HCT116 (cell line): Measurements from ENCODE around the gene DIPK1B. TPM values are rescaled to one million over a fixed set of nuclear protein-coding genes. Genes with fewer than 3 reads are reported as not detected.

ENCODE experiments used
- ATAC-seq: fragments of 200-7000 bp; cut with Tn5 transposase; 2 replicates; pipeline ENCODE4 v1.9.1; 2020; ENCODE audit warnings: mild to moderate bottlenecking, moderate library complexity
- BruUV-seq: library from RNA; stranded (reverse); fragments of 400-500 nt; replicated peaks from 2 replicates; lab custom pipeline; 2021; lab: Mats Ljungman, UMichigan
- CTCF ChIA-PET: fragments of 300-600 bp; sonication (Branson Sonifier 250); formaldehyde crosslinking; loops from one replicate; lab custom pipeline; 2021; ENCODE audit warnings: antibody characterized with exemption; lab: Charles Lee
- POLR2A ChIA-PET: fragments of 300-600, 350-600 bp; sonication (Branson Sonifier 250); formaldehyde crosslinking; loops from one replicate; lab custom pipeline; 2021; ENCODE audit warnings: antibody characterized with exemption; lab: Charles Lee
- RAD21 ChIA-PET, 2 experiments: fragments of 300-600 bp; sonication (Branson Sonifier 250); formaldehyde crosslinking; loops; one replicate each; lab custom pipeline; 2023; ENCODE audit warnings: low total read pairs in 2 of 2; ENCODE audit not compliant: uncharacterized antibody in 2 of 2, unreplicated experiment in 2 of 2, low non-redundant PET in 1 of 2; lab: Charles Lee
- DNase-seq: peaks from one replicate; pipeline ENCODE4 v3.0.0-alpha.2; 2010; ENCODE audit warnings: low read depth, low spot score
- H2AFZ ChIP-seq: fragments of 200-600 bp; shearing (Covaris generic), sonication (generic); 2 replicates; pipeline ENCODE4 v1.6.1; 2017; ENCODE audit warnings: low read depth, mixed run types, mixed read lengths, antibody characterized with exemption, low read length; ENCODE audit not compliant: poor library complexity, severe bottlenecking
- H3K27ac ChIP-seq: 2 replicates; pipeline ENCODE4 v1.5.1; 2012; ENCODE audit warnings: low read depth, low read length
- H3K27me3 ChIP-seq: fragments of 200-600 bp; sonication (generic); 2 replicates; pipeline ENCODE4 v1.6.1; 2016; ENCODE audit warnings: mixed run types, low read length, mixed read lengths; ENCODE audit not compliant: insufficient read depth
- H3K36me3 ChIP-seq, 2 experiments: fragments of 200-500 bp in 1 of 2; fragments of 200-600 bp in 1 of 2; sonication (Bioruptor generic) in 1 of 2; sonication (generic) in 1 of 2; 2 replicates each; pipeline versions ENCODE4 v1.5.1 to v1.6.1; 2014 to 2016; ENCODE audit warnings: low read length in 2 of 2, inconsistent platforms in 1 of 2, mixed read lengths in 1 of 2, mixed run types in 1 of 2; ENCODE audit not compliant: insufficient read depth in 2 of 2, control insufficient read depth in 1 of 2
- H3K4me1 ChIP-seq, 2 experiments: fragments of 200-600 bp in 1 of 2; sonication (generic) in 1 of 2; 2 replicates each; pipeline versions ENCODE4 v1.5.1 to v1.6.1; 2012 to 2017; ENCODE audit warnings: low read length in 2 of 2, inconsistent platforms in 1 of 2, mild to moderate bottlenecking in 1 of 2, mixed read lengths in 1 of 2, mixed run types in 1 of 2, moderate library complexity in 1 of 2; ENCODE audit not compliant: insufficient read depth in 2 of 2, control insufficient read depth in 1 of 2
- H3K4me2 ChIP-seq: fragments of 200-600 bp; sonication (generic); 2 replicates; pipeline ENCODE4 v1.6.1; 2017; ENCODE audit warnings: mixed run types, low read length, mixed read lengths
- H3K4me3 ChIP-seq, 2 experiments: fragments of 200-600 bp in 1 of 2; sonication (generic) in 1 of 2; replicated peaks in 1 of 2; 2 replicates each; pipeline ENCODE4 v1.5.1; 2011 to 2016; ENCODE audit warnings: low read length in 2 of 2, control low read depth in 1 of 2, low read depth in 1 of 2, mild to moderate bottlenecking in 1 of 2, mixed read lengths in 1 of 2, mixed run types in 1 of 2
- H3K79me2 ChIP-seq: fragments of 200-600 bp; sonication (generic); 2 replicates; pipeline ENCODE4 v1.6.1; 2017; ENCODE audit warnings: mild to moderate bottlenecking, mixed run types, low read length, moderate library complexity, mixed read lengths; ENCODE audit not compliant: insufficient read depth
- H3K9ac ChIP-seq: fragments of 200-600 bp; sonication (generic); 2 replicates; pipeline ENCODE4 v1.6.1; 2016; ENCODE audit warnings: low read length, mixed read lengths
- H3K9me2 ChIP-seq: fragments of 200-600 bp; sonication (generic), shearing (Covaris generic); 2 replicates; pipeline ENCODE4 v1.6.1; 2017; ENCODE audit warnings: mixed run types, mild to moderate bottlenecking, moderate library complexity; ENCODE audit not compliant: insufficient read depth
- H3K9me3 ChIP-seq, 2 experiments: fragments of 200-500 bp in 1 of 2; fragments of 200-600 bp in 1 of 2; sonication (Bioruptor generic) in 1 of 2; sonication (generic) in 1 of 2; 2 replicates each; pipeline ENCODE4 v1.6.1; 2014 to 2017; ENCODE audit warnings: low read length in 2 of 2, mixed read lengths in 2 of 2, inconsistent platforms in 1 of 2, low read depth in 1 of 2, mild to moderate bottlenecking in 1 of 2, mixed run types in 1 of 2, moderate library complexity in 1 of 2; ENCODE audit not compliant: control insufficient read depth in 1 of 2, insufficient read depth in 1 of 2
- H4K20me1 ChIP-seq: fragments of 200-600 bp; sonication (generic), shearing (Covaris generic); 2 replicates; pipeline ENCODE4 v1.6.1; 2017; ENCODE audit warnings: mixed run types, mild to moderate bottlenecking, moderate library complexity; ENCODE audit not compliant: insufficient read depth
- CBX3 ChIP-seq: IDR thresholded peaks from 2 replicates; pipeline ENCODE4 v1.6.1; 2012; ENCODE audit warnings: low read depth
- CTCF ChIP-seq, 3 experiments: fragments of 200-600 bp in 1 of 3; sonication (generic) in 1 of 3; IDR thresholded peaks in 2 of 3; conservative IDR thresholded peaks in 1 of 3; 2 replicates each; pipeline ENCODE4 v1.5.1; 2012 to 2017; ENCODE audit warnings: low read depth in 2 of 3, low read length in 2 of 3, antibody characterized with exemption in 1 of 3, borderline replicate concordance in 1 of 3, control low read depth in 1 of 3, mild to moderate bottlenecking in 1 of 3, mixed read lengths in 1 of 3, mixed run types in 1 of 3, moderate library complexity in 1 of 3; ENCODE audit not compliant: insufficient read depth in 1 of 3
- EZH2phosphoT487 ChIP-seq: fragments of 200-600 bp; IDR thresholded peaks from 2 replicates; pipeline ENCODE4 v1.6.1; 2018; ENCODE audit warnings: antibody characterized with exemption, borderline replicate concordance
- FOSL1 ChIP-seq: IDR thresholded peaks from 2 replicates; pipeline ENCODE4 v1.6.1; 2012; ENCODE audit warnings: low read depth
- JUND ChIP-seq: IDR thresholded peaks from 2 replicates; pipeline ENCODE4 v1.6.1; 2012
- MAX ChIP-seq: IDR thresholded peaks from 2 replicates; pipeline ENCODE4 v1.6.1; 2012
- POLR2A ChIP-seq: IDR thresholded peaks from 2 replicates; pipeline ENCODE4 v1.7.0; 2011; ENCODE audit warnings: borderline replicate concordance; ENCODE audit not compliant: insufficient read depth, insufficient read length; ENCODE audit errors: extremely low read depth
- POLR2AphosphoS5 ChIP-seq: IDR thresholded peaks from 2 replicates; pipeline ENCODE4 v1.6.1; 2011; ENCODE audit warnings: mild to moderate bottlenecking, low read depth, low read length, moderate library complexity
- RAD21 ChIP-seq: IDR thresholded peaks from 2 replicates; pipeline ENCODE4 v1.6.1; 2012; ENCODE audit warnings: low read depth, mild to moderate bottlenecking
- SRF ChIP-seq: IDR thresholded peaks from 2 replicates; pipeline ENCODE4 v1.6.1; 2012; ENCODE audit warnings: low read depth
- TCF7L2 ChIP-seq: IDR thresholded peaks from 2 replicates; pipeline ENCODE4 v1.7.0; 2011; ENCODE audit warnings: borderline replicate concordance, inconsistent platforms; ENCODE audit not compliant: insufficient read depth, insufficient read length; ENCODE audit errors: extremely low read depth
- YY1 ChIP-seq: IDR thresholded peaks from 2 replicates; pipeline ENCODE4 v1.6.1; 2011; ENCODE audit warnings: low read length, low read depth, moderate library complexity, mild to moderate bottlenecking; ENCODE audit not compliant: insufficient replicate concordance; ENCODE audit errors: extremely low read depth
- ZFX ChIP-seq: fragments of 450-650 bp; IDR thresholded peaks from 2 replicates; pipeline ENCODE4 v1.6.1; 2017
- intact Hi-C: fragments of 100-400 bp; cut with micrococcal nuclease; formaldehyde crosslinking; loops from 2 replicates; pipeline ENCODE4 v1.10.0; 2022
- total RNA-seq: library from RNA; stranded (reverse); gene quantifications from one replicate; pipeline ENCODE4 v1.2.1, GENCODE V29; 2021; ENCODE audit not compliant: unreplicated experiment
- TF ChIP-seq, protein P1 (sequence below): IDR thresholded peaks from 2 replicates; pipeline ENCODE4 v1.6.1; 2011; ENCODE audit warnings: mild to moderate bottlenecking, low read length, moderate library complexity; ENCODE audit not compliant: insufficient replicate concordance; ENCODE audit errors: extremely low read depth

DIPK1B gene
- total RNA-seq, 1 experiment from 2014 or later: 15.6 TPM

DNA sequence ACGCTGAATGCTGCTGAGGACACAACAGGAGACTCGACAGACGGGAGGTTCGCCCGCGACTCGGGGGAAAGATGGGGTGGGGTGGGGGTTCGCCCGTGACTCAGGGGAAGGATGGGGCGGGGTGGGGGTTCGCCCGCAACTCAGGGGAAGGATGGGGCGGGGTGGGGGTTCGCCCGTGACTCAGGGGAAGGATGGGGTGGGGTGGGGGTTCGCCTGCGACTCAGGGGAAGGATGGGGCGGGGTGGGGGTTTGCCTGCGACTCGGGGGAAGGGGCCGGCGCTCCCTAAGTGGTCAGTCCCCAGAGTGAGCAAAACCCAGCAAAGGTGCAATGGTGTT is 33.8 kb downstream of the DIPK1B start:
- CTCF ChIA-PET: no interaction called here
- no peaks in the 10 kb centered on the region for H3K79me2 ChIP-seq
- POLR2A ChIA-PET: no interaction called here
- DNase-seq (no peak), ATAC-seq (no peak)
- H3K36me3 ChIP-seq: no peaks in the 10 kb centered on the region
- H3K9ac ChIP-seq: no peak overlapping the region
- intact Hi-C loops: no loop called here
- no peaks in the 10 kb centered on the region for H3K9me2 ChIP-seq
- no peak overlapping the region for H3K4me3 ChIP-seq
- BruUV-seq: no TSS peak
- no peaks in the 10 kb centered on the region for H3K27me3 ChIP-seq
- H3K27ac ChIP-seq: no peak overlapping the region
- no peak overlapping the region for H2AFZ ChIP-seq
- H3K4me1 ChIP-seq: no peaks in the 10 kb centered on the region
- TF ChIP-seq YY1 (no peak), JUND (no peak), EZH2phosphoT487 (no peak), POLR2AphosphoS5 (no peak), CTCF (IDR thresholded peaks at IDR 0.05 in 2 of 3, conservative IDR thresholded peaks at IDR 0.05 in 1 of 3; ENCODE audit: borderline replicate concordance in 1 of 3, insufficient read depth in 1 of 3, low read depth in 2 of 3, low read length in 2 of 3) (no peak), RAD21 (no peak), MAX (no peak), SRF (no peak), TCF7L2 (no peak), POLR2A (no peak), ZFX (no peak), CBX3 (no peak), FOSL1 (no peak)
- TF ChIP-seq, protein P1, sequence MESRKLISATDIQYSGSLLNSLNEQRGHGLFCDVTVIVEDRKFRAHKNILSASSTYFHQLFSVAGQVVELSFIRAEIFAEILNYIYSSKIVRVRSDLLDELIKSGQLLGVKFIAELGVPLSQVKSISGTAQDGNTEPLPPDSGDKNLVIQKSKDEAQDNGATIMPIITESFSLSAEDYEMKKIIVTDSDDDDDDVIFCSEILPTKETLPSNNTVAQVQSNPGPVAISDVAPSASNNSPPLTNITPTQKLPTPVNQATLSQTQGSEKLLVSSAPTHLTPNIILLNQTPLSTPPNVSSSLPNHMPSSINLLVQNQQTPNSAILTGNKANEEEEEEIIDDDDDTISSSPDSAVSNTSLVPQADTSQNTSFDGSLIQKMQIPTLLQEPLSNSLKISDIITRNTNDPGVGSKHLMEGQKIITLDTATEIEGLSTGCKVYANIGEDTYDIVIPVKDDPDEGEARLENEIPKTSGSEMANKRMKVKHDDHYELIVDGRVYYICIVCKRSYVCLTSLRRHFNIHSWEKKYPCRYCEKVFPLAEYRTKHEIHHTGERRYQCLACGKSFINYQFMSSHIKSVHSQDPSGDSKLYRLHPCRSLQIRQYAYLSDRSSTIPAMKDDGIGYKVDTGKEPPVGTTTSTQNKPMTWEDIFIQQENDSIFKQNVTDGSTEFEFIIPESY: no peak
- RAD21 ChIA-PET: no interaction called here
- no peaks in the 10 kb centered on the region for H4K20me1 ChIP-seq
- H3K9me3 ChIP-seq: peaks cover 0 to under 1% of the 10 kb centered on the region in 2 experiments; a peak in 2 of 4 replicates
- H3K4me2 ChIP-seq: no peak overlapping the region
